Stimulated activated CD8-positive, alpha-beta memory T cell treated with anti-CD3 and anti-CD28 coated beads, Interleukin-4, amount 100 ng/mL, for 48 hours (primary cell): ENCODE results near the gene OCIAD2.
"Not testable (repeated sequence)": the region's sequence is repeated elsewhere in the genome, so short reads cannot be mapped to it uniquely, and the experiment has no call there.

Experiments used
- DNase-seq: peaks from one replicate; pipeline ENCODE4 v3.0.0-alpha.2; 2020

OCIAD2 gene, protein sequence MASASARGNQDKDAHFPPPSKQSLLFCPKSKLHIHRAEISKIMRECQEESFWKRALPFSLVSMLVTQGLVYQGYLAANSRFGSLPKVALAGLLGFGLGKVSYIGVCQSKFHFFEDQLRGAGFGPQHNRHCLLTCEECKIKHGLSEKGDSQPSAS

DNA sequence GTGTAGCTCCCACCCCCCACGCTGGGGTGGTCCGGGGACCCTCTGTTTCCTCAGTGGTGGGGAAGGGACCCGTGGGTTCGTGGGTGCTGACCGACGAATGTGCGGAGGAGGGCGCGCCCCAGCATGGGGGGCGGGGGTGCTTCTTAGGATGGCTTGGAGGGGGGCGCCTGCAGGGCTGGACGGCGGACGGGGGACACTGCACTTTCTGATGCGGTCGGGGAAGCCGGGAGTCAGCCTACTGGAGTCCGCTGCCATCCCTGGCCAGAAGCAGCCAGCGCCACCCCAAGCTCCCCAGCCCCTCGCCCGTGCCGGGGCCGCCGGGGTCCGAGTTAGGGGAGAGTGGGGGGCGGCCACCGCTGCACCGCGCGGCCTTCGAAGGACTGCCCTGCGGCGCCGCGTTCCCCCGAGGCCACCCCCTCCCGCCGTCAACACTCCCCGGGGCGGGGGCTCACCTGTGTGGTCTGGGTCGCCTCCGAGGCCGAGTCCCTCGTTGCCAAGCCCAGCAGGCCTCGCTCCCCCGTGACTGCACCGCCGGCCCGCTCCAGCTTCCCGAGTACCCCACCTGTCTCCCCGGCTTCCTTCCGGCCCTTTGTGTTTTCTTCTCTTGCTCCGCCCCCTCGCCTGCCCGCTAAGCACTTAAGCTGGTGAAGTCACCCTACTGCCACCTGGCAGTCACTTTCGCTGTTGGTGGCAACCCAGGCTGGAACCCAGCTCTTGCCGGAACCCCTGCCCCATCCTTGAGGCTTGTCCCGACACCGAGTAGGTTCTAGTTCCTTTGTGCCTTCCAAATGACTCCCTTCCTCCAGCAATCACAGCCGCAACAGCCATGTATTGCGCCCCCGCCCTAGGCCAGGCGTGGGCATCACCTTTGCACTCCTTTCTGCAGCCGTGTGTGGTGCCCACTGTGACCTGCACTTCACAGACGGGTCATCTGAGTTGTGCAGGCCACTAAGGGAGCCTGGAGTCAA is at the start of gene OCIAD2:
Gene OCIAD2, minus strand, starts transcription at position 569 of the 968 bp plus-strand sequence. CDS start 2,225 bp downstream, outside the sequence.
- DNase-seq: peak; percentile 85

DNA sequence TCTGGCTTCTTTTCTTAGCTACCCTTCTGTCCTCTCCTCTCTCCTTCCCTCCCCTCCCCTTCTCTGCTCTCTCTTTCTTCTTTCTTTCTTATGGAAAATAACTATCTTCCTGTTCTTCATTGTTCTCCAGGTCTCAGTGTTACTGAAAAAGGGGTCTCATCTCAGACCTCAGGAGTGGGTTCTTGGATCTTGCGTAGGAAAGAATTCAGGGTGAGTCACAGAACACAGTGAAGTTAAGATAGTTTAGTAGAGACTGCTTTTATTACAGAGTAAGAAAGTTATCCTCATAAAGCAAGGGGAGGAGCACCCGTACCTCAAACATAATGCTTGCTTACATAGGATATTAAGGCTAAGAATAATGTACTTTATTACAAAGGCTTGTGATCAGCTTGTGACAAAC is 47.7 kb upstream of the OCIAD2 start:
- DNase-seq: no peak

DNA sequence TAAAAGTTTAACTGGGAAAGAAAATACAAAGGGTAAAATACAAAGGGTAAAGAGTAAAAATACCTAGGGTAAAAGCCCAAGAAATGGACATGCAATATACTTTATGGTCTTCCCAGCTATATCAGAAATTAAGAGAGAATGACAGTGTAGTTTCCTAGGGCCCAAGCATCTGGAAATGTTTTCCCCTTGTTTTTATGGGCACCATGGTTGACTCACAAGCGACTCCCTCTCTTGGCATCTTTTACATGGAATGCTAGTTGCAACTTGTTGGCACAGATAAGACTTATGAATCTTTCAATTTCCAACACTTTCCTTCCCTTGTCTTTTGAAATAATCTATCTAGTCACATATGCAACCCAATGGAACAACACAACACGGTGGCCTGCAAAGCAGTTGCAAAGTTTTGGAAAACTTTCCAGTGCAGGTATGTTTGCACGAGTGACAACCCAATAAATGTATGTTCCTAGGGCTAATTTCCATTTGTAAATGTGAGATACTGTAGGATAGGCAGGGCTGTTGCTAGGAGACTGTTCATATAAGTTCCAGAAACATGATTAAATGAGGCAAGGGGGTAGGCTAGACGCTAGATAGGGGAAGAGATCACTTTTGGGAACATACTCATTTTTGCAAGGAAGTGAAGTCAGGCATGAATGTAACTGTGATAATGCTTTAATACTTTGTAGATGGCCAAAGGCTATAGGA is 43.1 kb upstream of the OCIAD2 start:
- DNase-seq: no peak

DNA sequence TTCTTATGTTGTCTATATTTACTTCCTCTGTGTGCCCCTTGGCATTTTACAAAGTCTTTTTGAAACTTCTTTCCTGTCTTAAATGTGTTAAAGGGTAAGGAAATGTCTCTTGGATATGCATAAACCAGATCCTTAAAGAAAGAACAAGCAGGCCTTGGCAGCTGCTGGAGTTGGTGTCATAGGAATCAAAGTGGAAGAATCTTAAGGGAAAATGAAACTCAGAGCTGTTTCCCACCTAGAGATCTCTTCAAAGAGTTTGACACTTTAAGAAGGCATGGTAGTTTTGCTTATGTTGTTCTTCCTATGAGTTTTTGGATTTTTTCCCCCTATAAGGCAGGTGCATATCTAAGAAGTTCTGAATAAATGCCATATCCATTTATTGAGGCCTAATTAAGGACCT is 42.5 kb upstream of the OCIAD2 start:
- no peak for DNase-seq

DNA sequence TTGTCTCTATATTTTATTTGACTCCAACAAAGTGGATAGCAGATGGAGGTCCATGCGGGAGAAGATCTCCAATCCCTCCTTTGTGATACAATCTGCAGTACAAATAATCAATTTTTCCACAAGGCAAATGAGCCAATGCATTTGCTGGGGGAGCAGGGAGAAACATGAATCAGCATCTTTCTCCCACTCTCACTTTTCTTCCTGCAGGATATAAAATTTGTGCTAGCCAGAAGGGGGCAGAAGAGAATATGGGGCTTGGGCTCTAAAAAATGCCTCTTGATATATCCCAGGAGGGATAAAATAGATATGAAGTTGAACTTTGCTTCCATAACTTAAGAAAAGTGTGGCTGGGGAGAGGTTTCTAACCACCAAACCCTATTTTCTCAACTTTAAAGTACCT is 41.2 kb upstream of the OCIAD2 start:
- no peak for DNase-seq

DNA sequence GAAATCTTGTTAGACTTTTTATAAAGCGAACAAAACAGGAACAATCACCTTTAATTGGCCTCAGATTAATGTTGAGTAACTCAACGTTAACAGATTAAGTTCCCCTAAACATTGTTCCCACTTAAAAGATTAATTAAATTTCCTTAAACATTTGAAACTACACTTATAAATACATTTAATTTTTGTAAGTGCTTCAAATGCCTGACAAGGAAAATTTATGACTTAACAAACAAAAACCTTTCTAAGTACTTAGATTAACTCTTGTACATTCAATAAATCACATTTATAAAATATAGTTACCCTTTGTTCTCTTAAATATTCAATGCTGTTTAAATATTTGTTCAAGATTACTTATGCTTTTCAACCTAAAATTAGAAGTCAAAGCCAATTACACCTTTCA is 39.4 kb upstream of the OCIAD2 start:
- DNase-seq: no peak

- DNase-seq: peak; percentile 80
Measured at GRCh38 chr4:48944756-48945241, 38.2 kb upstream of the OCIAD2 start.

GRCh38 chr4:48944252-48944651 is 37.7 kb upstream of the OCIAD2 start:
- DNase-seq: no peak

DNA sequence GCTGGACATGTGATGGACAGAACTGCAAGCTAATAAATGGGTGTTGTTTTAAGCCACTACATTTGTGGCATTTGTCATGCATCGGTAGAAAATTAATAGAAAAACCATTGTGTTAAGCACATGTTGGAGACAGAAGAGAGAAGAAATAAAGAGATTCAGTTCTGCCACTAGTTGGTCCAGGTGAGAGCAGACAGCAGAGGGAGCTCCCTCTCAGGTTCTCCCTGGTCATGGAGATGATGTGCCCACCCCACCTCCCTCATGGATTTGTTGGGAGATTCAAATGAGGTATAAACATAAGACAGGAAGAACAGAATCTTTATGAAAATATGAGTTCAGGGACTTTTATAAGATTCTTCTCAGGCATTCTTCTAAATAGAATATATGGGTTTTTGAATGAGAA is 36.8 kb upstream of the OCIAD2 start:
- DNase-seq: no peak

GRCh38 chr4:48939785-48940184 is 33.2 kb upstream of the OCIAD2 start:
- DNase-seq: no peak

GRCh38 chr4:48938831-48939230 is 32.3 kb upstream of the OCIAD2 start:
- DNase-seq: no peak

- no peak for DNase-seq
Measured at GRCh38 chr4:48937033-48937432, 30.5 kb upstream of the OCIAD2 start.

DNA sequence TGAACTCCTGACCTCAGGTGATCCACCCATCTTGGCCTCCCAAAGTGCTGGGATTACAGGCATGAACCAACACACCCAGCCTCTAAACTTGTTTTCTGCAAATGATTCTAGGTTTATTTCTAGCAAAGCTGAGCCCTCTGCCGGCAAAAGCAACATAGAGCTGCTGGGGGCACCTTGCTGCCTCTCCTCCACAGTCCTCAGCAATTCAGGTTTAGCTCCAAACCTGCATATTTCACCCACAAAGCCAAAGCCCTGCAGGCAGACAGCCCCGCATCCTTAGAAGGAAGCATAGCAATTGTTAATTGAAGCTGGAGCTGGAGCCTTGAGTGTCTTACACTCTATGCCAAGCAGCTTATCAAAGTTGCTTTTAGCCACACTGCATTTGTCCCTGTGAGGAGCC is 24.9 kb upstream of the OCIAD2 start:
- DNase-seq: no peak

DNA sequence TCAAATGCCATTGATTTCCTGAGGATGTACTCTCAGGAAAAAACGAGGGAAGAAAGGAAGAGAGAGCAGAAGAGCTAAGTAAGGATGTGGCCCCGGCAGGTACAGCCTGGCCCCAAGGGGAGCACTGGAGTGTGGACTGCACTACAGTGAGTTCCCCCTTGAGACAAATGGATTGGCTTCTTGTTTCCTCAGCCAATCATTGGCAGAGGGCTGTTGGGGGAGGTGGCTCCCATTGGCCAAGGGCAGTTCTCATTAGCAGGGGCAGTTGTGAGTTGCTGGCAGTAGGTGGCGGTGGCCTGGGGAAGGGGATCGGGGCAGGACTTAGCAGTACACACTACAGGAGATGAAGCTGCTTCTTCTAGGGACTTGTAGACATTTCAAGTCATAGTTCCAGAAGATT is 24.1 kb upstream of the OCIAD2 start:
- DNase-seq: no peak

DNA sequence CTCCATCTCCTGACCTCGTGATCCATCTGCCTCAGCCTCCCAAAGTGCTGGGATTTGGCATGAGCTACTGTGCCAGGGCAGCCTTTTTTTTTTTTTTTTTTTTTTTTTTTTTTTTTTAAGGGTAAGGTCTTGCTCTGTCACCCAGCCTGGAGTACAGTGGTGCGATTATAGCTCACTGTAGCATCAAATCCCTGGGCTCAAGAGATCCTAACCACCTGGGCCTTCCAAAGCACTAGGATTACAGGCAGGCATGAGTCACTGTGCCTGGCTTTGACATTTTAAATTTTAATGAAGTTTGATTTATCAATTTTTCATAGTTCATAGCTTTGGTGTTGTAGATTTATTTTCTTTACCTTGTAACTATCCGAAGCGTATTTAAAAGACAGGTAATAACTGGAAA is 17.8 kb upstream of the OCIAD2 start:
- DNase-seq: no peak

- not testable (repeated sequence) for DNase-seq
Measured at GRCh38 chr4:48923065-48923464, 16.5 kb upstream of the OCIAD2 start.

DNA sequence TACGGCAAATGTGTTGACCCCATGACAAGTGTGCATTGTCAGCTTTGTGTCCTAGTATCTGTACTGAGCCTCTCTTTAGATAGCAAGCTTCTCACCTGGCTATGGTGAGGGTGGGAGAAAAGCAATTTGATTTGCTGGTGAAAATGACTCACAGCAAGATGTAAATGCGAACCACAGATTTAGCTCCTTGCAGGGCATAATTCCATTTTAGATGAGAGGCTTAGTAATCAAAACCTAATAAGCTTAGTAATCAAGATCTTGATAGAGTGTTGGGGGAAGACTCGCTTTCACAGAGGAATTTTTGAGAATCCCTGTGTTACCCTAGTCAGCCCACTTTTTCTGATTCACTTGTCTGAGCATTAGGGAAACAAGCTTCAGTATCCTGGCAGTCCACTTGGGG is 7.7 kb upstream of the OCIAD2 start:
- no peak for DNase-seq

GRCh38 chr4:48913346-48913745 is 6.8 kb upstream of the OCIAD2 start:
- no peak for DNase-seq

DNA sequence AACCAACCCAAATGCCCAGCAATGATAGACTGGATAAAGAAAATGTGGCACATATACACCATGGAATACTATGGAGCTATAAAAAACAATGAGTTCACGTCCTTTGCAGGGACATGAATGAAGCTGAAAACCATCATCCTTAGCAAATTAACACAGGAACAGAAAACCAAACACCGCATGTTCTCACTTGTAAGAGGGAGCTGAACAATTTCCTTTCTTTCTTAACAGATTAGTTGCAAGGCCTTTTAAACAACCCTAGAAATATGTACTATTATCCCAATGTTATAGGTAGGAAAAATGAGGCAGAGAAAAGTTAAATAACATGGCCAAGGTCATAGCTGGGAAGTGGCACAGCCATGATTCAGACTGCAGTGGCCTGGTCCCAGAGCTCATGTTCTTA is 5.8 kb upstream of the OCIAD2 start:
- no peak for DNase-seq

DNA sequence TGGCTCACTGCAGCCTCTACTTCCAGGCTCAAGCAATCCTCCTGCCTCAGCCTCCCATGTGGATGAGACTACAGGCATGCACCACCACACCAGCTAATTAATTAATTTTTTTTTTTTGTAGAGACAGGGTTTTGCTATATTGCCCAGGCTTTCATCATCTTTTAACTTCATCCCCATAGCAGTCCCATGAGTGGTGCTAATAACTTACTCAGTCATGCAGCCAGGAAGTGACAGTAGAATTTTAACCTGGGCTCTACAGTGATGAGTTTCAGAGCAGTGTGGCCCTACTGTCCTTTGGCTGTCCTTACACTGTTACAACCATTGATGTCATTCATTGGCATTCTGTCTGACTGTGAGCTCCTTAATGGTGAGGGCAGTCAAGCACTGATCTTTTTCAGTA is 3.9 kb upstream of the OCIAD2 start:
- no peak for DNase-seq

GRCh38 chr4:48909697-48910096 is 3.1 kb upstream of the OCIAD2 start:
- DNase-seq: peak; percentile 69

DNA sequence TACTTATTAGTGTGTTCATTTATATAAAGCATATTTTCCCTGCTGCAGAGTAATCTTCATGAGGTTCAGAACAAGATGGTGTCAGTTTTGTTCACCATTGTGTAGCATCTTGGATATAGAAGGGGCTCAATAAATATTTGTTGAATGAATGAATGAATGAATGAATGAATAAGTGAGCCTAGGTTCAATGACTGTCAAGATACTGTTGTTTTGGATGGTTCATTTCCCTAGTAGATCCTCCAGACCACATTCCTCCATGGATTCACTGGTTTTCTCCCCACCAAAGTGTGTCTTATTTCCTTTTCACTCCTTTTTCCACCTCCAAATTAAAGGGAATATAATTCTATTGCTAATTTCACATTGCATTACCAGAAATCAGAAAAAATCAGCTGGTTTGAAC is 2.1 kb upstream of the OCIAD2 start:
- no peak for DNase-seq

DNA sequence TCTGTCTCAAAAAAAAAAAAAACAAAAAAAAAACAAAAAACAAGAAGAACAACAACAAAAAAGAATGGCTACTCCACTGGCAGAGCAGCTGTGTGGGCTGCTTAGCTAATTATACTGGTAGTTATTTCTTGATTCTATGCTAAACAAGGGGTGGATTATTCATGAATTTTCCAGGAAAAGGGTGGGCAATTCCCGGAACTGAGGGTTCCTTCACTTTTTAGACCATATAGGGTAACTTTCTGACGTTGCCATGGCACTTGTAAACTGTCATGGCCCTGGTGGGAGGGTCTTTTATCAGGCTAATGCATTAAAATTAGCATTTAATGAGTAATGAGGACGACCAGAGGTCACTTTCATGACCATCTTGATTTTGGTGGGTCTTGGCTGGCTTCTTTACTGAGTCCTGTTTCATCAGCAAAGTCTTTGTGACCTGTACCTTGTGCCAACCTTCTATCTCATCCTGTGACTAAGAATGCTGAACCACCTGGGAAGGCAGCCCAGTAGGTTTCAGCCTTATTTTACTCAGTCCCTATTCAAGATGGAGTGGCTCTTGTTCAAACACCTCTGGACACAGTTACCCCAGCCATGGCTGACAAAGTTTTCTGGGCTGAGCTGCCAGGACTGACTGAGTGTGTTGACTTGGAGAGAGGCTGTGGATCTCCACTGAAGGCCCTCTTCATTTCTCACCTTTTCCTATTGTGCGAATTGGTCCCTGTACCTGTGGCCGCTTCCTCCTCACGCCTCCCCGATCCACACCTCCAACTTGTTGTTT is 1.3 kb upstream of the OCIAD2 start:
- no peak for DNase-seq
